ENCODE results near the gene OR2A14.
"Not testable (repeated sequence)": the region's sequence is repeated elsewhere in the genome, so short reads cannot be mapped to it uniquely, and the experiment has no call there.

Gene OR2A14

GRCh38 chr7:144122876-144123275 lies at the start of gene OR2A14:
Gene OR2A14 (plus strand): TSS chr7:144123176. CDS start chr7:144129113, 5,937 bp downstream.
- no peak for DNase-seq (ENCODE audit: low read depth in 2 of 3, low spot score in 1 of 3)

GRCh38 chr7:144074374-144074773 lies 48.6 kb upstream of the OR2A14 start:
- no peak for DNase-seq (ENCODE audit: low read depth in 2 of 3, low spot score in 1 of 3)

- no peak for DNase-seq (ENCODE audit: low read depth in 2 of 3, low spot score in 1 of 3)
These were observed 37.0 kb upstream of the OR2A14 start, which contains the start of gene OR2A12 for GRCh38 chr7:144085978-144086377. Gene OR2A12 (plus strand): TSS chr7:144086278. CDS start chr7:144095108, 8,830 bp downstream.

GRCh38 chr7:144086730-144087129 lies 36.2 kb upstream of the OR2A14 start:
- no peak for DNase-seq (ENCODE audit: low read depth in 2 of 3, low spot score in 1 of 3)

- no peak for DNase-seq (ENCODE audit: low read depth in 2 of 3, low spot score in 1 of 3)
These were observed 35.7 kb upstream of the OR2A14 start for GRCh38 chr7:144087230-144087629.

GRCh38 chr7:144090667-144091066 lies 32.3 kb upstream of the OR2A14 start:
- DNase-seq (ENCODE audit: low read depth in 2 of 3, low spot score in 1 of 3) = no peak

- no peak for DNase-seq (ENCODE audit: low read depth in 2 of 3, low spot score in 1 of 3)
These were observed 24.2 kb upstream of the OR2A14 start for GRCh38 chr7:144098776-144099175.

GRCh38 chr7:144100607-144101006 lies 22.4 kb upstream of the OR2A14 start:
- no peak for DNase-seq (ENCODE audit: low read depth in 2 of 3, low spot score in 1 of 3)

GRCh38 chr7:144102041-144102440 lies 20.9 kb upstream of the OR2A14 start:
- no peak for DNase-seq (ENCODE audit: low read depth in 2 of 3, low spot score in 1 of 3)

- DNase-seq (ENCODE audit: low read depth in 2 of 3, low spot score in 1 of 3) = no peak
These were observed 17.8 kb upstream of the OR2A14 start for GRCh38 chr7:144105211-144105610.

GRCh38 chr7:144109283-144109682 lies 13.7 kb upstream of the OR2A14 start, which contains the start of gene OR2A2:
Gene OR2A2 (plus strand): TSS chr7:144109583. CDS start chr7:144109583, 0 bp downstream.
- DNase-seq (ENCODE audit: low read depth in 2 of 3, low spot score in 1 of 3) = no peak

- DNase-seq (ENCODE audit: low read depth in 2 of 3, low spot score in 1 of 3) = no peak
These were observed 12.7 kb upstream of the OR2A14 start for GRCh38 chr7:144110272-144110671.

GRCh38 chr7:144113651-144114050 lies 9.3 kb upstream of the OR2A14 start:
- no peak for DNase-seq (ENCODE audit: low read depth in 2 of 3, low spot score in 1 of 3)

GRCh38 chr7:144118341-144118740 lies 4.6 kb upstream of the OR2A14 start:
- DNase-seq (ENCODE audit: low read depth in 2 of 3, low spot score in 1 of 3) = no peak

- DNase-seq (ENCODE audit: low read depth in 2 of 3, low spot score in 1 of 3) = peak; percentile 83 to 92 (median 86)
These were observed 4.8 kb downstream of the OR2A14 start for GRCh38 chr7:144127714-144128334.

- not testable (repeated sequence) for DNase-seq (ENCODE audit: low read depth in 2 of 3, low spot score in 1 of 3)
These were observed 6.6 kb downstream of the OR2A14 start for GRCh38 chr7:144129601-144130000.

- no peak for DNase-seq (ENCODE audit: low read depth in 2 of 3, low spot score in 1 of 3)
These were observed 7.8 kb downstream of the OR2A14 start for GRCh38 chr7:144130730-144131129.

- DNase-seq (ENCODE audit: low read depth in 2 of 3, low spot score in 1 of 3) = no peak
These were observed 9.3 kb downstream of the OR2A14 start for GRCh38 chr7:144132262-144132661.

- DNase-seq (ENCODE audit: low read depth in 2 of 3, low spot score in 1 of 3) = no peak
These were observed 10.3 kb downstream of the OR2A14 start for GRCh38 chr7:144133307-144133706.

GRCh38 chr7:144134116-144134515 lies 11.1 kb downstream of the OR2A14 start:
- DNase-seq (ENCODE audit: low read depth in 2 of 3, low spot score in 1 of 3) = no peak

- no peak for DNase-seq (ENCODE audit: low read depth in 2 of 3, low spot score in 1 of 3)
These were observed 14.5 kb downstream of the OR2A14 start for GRCh38 chr7:144137501-144137900.

GRCh38 chr7:144142187-144142586 lies 19.2 kb downstream of the OR2A14 start:
- no peak for DNase-seq (ENCODE audit: low read depth in 2 of 3, low spot score in 1 of 3)

- DNase-seq (ENCODE audit: low read depth in 2 of 3, low spot score in 1 of 3) = no peak
These were observed 21.4 kb downstream of the OR2A14 start for GRCh38 chr7:144144426-144144825.
